Glutamatergic neuron (in vitro differentiated cells): ENCODE data around the gene RELT. TPM values are rescaled to one million over a fixed set of nuclear protein-coding genes. Genes with fewer than 3 reads are reported as not detected.

Experiments
- DNase-seq: peaks from one replicate; pipeline ENCODE4 v3.0.0; 2022
- H3K27ac Mint-ChIP-seq: one replicate; pipeline ENCODE4 v1.8.0; 2020; ENCODE audit warnings: mild to moderate bottlenecking, mixed read lengths, inconsistent platforms; ENCODE audit not compliant: unreplicated experiment
- H3K27me3 Mint-ChIP-seq: one replicate; pipeline ENCODE4 v1.8.0; 2020; ENCODE audit warnings: mild to moderate bottlenecking, moderate library complexity, mixed read lengths, inconsistent platforms; ENCODE audit not compliant: unreplicated experiment
- H3K36me3 Mint-ChIP-seq: one replicate; pipeline ENCODE4 v1.8.0; 2020; ENCODE audit warnings: mild to moderate bottlenecking, mixed read lengths, inconsistent platforms; ENCODE audit not compliant: unreplicated experiment
- H3K4me1 Mint-ChIP-seq: one replicate; pipeline ENCODE4 v1.8.0; 2020; ENCODE audit warnings: mild to moderate bottlenecking, low read depth, mixed read lengths, inconsistent platforms; ENCODE audit not compliant: unreplicated experiment
- H3K4me3 Mint-ChIP-seq: one replicate; pipeline ENCODE4 v1.8.0; 2020; ENCODE audit warnings: mild to moderate bottlenecking, mixed read lengths, inconsistent platforms; ENCODE audit not compliant: unreplicated experiment
- H3K9me3 Mint-ChIP-seq: one replicate; pipeline ENCODE4 v1.8.0; 2020; ENCODE audit warnings: mild to moderate bottlenecking, moderate library complexity, mixed read lengths, inconsistent platforms; ENCODE audit not compliant: unreplicated experiment
- CTCF ChIP-seq: fragments of 200-600 bp; sonication (generic); IDR thresholded peaks from one replicate; pipeline ENCODE4 v1.5.0; 2021; ENCODE audit not compliant: partially characterized antibody, unreplicated experiment
- total RNA-seq: library from RNA; stranded (reverse); fragmentation: NEBNext Ultra II Directional; extraction: Animal tissue kit (Norgen Biotek cat#: 25700); gene quantifications from one replicate; pipeline ENCODE4 v1.2.1, GENCODE V29; 2021; ENCODE audit not compliant: unreplicated experiment

The RELT gene
- total RNA-seq, 1 donor from 2014 or later, result 9.2 TPM

- Mint-ChIP-seq H3K36me3 (no peaks in the 10 kb centered on the region), H3K4me3 (peak overlapping the region; percentile 69), H3K27me3 (peaks cover 4% of the 10 kb centered on the region), H3K4me1 (peaks cover 11% of the 10 kb centered on the region), H3K9me3 (peaks cover 16% of the 10 kb centered on the region), H3K27ac (no peak overlapping the region)
- TF ChIP-seq CTCF, result no peak
- DNase-seq, result no peak
These were observed 404 bp upstream of the RELT start for GRCh38 chr11:73375830-73376159.

GRCh38 chr11:73376803-73377629 lies 817 bp downstream of the RELT start:
- Mint-ChIP-seq H3K27me3 (peaks cover 4% of the 10 kb centered on the region), H3K36me3 (no peaks in the 10 kb centered on the region), H3K4me3 (peak overlapping the region; percentile 82), H3K27ac (peak overlapping the region; percentile 3), H3K9me3 (peaks cover 15% of the 10 kb centered on the region), H3K4me1 (peaks cover 11% of the 10 kb centered on the region)
- peak; percentile 48 for DNase-seq
- no peak for TF ChIP-seq CTCF

DNA sequence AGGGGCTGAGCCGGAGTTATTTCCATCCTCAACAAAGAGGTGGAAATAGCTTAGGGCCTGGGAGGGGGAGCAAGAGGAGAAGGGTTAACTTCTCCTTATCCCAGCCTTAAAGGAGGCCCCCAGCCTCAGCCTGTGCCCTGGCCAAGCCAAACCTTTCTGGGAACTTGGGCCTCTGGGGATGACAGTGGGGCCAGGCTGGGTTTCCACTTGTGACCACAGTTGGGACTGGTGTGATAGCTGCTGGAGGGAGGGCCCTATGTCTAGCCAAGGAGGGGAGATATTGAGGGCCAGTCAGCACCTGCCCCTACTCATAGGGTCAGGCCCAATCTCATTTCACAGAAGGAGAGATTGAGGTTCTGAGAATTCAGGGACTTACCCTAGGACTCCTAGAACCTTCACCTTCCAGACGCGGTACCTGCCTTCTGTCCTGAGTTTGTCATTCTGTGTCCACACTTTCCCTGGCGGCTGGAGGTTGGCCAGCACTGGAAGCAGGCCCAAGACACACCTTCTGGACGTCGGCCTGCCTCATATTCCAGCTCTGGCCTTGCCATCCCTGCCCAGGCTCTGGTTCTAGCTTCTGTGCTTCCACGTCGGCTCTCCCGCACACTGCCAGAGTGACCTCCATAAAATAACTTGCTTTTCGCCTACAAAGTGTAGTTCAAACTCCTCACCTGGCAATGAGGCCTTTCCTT lies 3.1 kb downstream of the RELT start:
- Mint-ChIP-seq H3K9me3 (peaks cover 15% of the 10 kb centered on the region), H3K27me3 (peaks cover 4% of the 10 kb centered on the region), H3K27ac (no peak overlapping the region), H3K4me3 (peak overlapping the region; percentile 38), H3K36me3 (no peaks in the 10 kb centered on the region), H3K4me1 (peaks cover 15% of the 10 kb centered on the region)
- TF ChIP-seq CTCF, result no peak
- no peak for DNase-seq

DNA sequence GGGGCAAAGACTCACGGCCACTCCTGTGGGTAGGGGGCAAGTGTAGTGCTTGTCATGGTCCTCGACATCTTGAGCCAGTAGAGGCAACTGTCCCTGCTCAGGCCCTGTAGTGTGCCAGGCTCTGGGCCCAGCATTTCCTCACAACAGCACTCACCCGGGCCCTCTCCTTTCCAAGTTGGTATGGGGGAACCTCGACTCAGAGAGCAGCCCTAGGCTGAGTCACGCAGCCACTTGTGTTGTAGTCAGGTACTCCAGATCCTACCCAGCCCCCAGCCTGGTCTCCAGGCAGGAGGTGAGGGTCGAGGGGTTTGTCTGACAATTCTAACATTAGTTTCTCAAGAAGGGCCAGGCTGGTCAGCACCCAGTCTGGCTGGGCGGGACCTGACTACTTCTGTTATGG lies 4.1 kb downstream of the RELT start:
- H3K27ac Mint-ChIP-seq, result no peak overlapping the region
- no peak for DNase-seq
- H3K36me3 Mint-ChIP-seq, result no peaks in the 10 kb centered on the region
- no peak for TF ChIP-seq CTCF
- H3K9me3 Mint-ChIP-seq, result peaks cover 12% of the 10 kb centered on the region
- H3K27me3 Mint-ChIP-seq, result peaks cover 2% of the 10 kb centered on the region
- peaks cover 12% of the 10 kb centered on the region for H3K4me1 Mint-ChIP-seq
- no peak overlapping the region for H3K4me3 Mint-ChIP-seq

DNA sequence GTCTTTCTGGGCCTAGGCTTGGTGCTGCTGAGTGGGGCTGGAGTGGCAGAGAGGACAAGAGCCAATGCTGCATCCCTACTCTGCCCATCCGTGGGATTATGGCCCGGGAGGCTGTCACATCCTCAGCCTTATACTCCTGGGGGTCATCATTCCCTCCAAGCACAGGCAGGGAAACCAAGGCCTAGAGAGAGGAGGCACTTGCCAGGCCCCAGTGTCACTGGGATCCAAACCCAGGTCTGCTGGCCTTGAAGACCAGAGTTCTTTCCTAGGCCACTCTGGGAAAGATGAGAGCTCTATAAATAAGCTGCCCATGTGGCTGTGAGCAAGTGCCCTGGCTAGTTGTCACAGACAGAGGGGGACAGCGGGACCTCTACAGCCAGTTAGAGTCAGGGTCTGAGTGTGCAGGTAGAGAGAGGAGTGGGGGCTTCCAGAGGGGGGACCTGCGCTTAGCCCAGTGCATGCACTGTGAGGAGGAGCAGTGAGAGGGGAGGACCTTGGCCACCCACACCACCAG lies 4.8 kb downstream of the RELT start:
- no peak overlapping the region for H3K4me3 Mint-ChIP-seq
- H3K4me1 Mint-ChIP-seq, result peaks cover 12% of the 10 kb centered on the region
- no peak for TF ChIP-seq CTCF
- no peak overlapping the region for H3K27ac Mint-ChIP-seq
- no peak for DNase-seq
- H3K36me3 Mint-ChIP-seq, result no peaks in the 10 kb centered on the region
- H3K27me3 Mint-ChIP-seq, result peaks cover 2% of the 10 kb centered on the region
- H3K9me3 Mint-ChIP-seq, result peaks cover 7% of the 10 kb centered on the region
